ENCODE measurements around the gene ATXN10. TPM values are rescaled to one million over a fixed set of nuclear protein-coding genes. Genes with fewer than 3 reads are reported as not detected.
A peak's percentile ranks its signal among the peaks of the same experiment; 100 is the strongest.
"Not testable (repeated sequence)": the region's sequence is repeated elsewhere in the genome, so short reads cannot be mapped to it uniquely, and the experiment has no call there.

ATXN10 gene
- total and polyA plus RNA-seq, 7 experiments from 2014 or later: 64.2 to 105 (median 76.1) TPM

DNA sequence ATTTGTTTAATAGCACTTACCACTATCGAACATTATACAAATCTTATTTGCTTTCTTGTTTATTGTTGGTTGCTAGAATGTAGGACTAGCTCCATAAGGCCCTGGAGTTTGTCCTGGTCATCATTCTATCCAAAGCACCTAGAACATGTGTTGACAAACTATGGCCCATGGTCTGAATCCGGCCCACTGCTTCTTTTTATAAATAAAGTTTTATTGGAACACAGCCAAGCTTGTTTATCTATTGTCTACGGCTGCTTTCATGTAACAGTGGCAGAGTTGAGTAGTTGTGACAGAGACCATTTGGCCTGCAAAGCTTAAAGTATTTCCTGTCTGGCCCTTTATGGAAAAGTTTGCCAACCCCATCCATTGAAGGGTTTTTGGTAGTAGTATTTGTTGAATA is 38.8 kb downstream of the ATXN10 start:
- Mint-ChIP-seq H3K27me3 (no peaks in the 10 kb centered on the region), H3K4me3 (no peak overlapping the region), H3K9me3 (no peaks in the 10 kb centered on the region), H3K4me1 (peaks cover 19 to 43% (median 36%) of the 10 kb centered on the region in 7 donors), H3K27ac (peak overlapping the region in 1 of 9 donors; percentile 2), H3K36me3 (peaks cover 24 to 53% (median 37%) of the 10 kb centered on the region in 5 donors)
- peaks cover 0 to 20% (median 7%) of the 10 kb centered on the region in 3 experiments for H3K36me3 ChIP-seq (ENCODE audit: control insufficient read depth in 2 of 3, insufficient read depth in 3 of 3, low read length in 3 of 3)
- DNase-seq (no peak), ATAC-seq (no peak)
- POLR2A ChIA-PET: no interaction called here
- intact Hi-C loops (cut with micrococcal nuclease): no loop called here
- no peaks in the 10 kb centered on the region for H3K4me1 ChIP-seq (ENCODE audit: control insufficient read depth in 2 of 2, insufficient read depth in 2 of 2, low read length in 2 of 2)
- H3K27ac ChIP-seq (ENCODE audit: low read depth, low read length): no peak overlapping the region
- H3K9me3 ChIP-seq (ENCODE audit: control insufficient read depth in 2 of 3, low read length in 3 of 3): no peaks in the 10 kb centered on the region
- no peaks in the 10 kb centered on the region for H3K27me3 ChIP-seq (ENCODE audit: control insufficient read depth in 2 of 2, insufficient read depth in 2 of 2, low read length in 2 of 2)
- H3K4me3 ChIP-seq (ENCODE audit: low read length): no peak overlapping the region
- CTCF ChIA-PET: no interaction called here

DNA sequence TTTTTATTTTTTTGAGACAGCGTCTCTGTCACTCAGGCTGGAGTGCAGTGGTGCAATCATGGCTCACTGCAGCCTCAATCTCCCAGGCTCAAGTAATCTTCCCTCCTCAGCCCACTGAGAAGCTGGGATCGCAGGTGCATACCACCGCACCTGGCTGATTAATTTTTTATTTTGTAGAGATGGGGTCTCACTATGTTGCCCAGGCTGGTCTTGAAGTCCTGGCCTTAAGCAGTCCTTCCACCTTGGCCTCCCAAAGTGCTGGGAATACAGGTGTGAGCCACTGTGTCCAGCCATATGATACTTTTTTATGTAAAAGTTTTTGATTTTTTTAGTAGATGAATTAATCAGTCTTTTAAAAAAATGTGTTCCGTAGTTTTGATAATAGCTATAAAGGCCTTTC is 42.8 kb downstream of the ATXN10 start:
- H3K27me3 ChIP-seq (ENCODE audit: control insufficient read depth in 2 of 2, insufficient read depth in 2 of 2, low read length in 2 of 2); CTCF ChIA-PET; ATAC-seq; POLR2A ChIA-PET; H3K27ac Mint-ChIP-seq; H3K4me3 Mint-ChIP-seq; H3K4me3 ChIP-seq (ENCODE audit: low read length); H3K9me3 ChIP-seq (ENCODE audit: control insufficient read depth in 2 of 3, low read length in 3 of 3); H3K27ac ChIP-seq (ENCODE audit: low read depth, low read length); H3K4me1 ChIP-seq (ENCODE audit: control insufficient read depth in 2 of 2, insufficient read depth in 2 of 2, low read length in 2 of 2); H3K27me3 Mint-ChIP-seq; H3K9me3 Mint-ChIP-seq; DNase-seq; intact Hi-C loops (cut with micrococcal nuclease): not testable (repeated sequence)
- peaks cover 10 to 47% (median 23%) of the 10 kb centered on the region in 5 donors for H3K36me3 Mint-ChIP-seq
- peaks cover 6 to 26% (median 18%) of the 10 kb centered on the region in 7 donors for H3K4me1 Mint-ChIP-seq
- peaks cover 0 to 14% (median 6%) of the 10 kb centered on the region in 3 experiments for H3K36me3 ChIP-seq (ENCODE audit: control insufficient read depth in 2 of 3, insufficient read depth in 3 of 3, low read length in 3 of 3)

DNA sequence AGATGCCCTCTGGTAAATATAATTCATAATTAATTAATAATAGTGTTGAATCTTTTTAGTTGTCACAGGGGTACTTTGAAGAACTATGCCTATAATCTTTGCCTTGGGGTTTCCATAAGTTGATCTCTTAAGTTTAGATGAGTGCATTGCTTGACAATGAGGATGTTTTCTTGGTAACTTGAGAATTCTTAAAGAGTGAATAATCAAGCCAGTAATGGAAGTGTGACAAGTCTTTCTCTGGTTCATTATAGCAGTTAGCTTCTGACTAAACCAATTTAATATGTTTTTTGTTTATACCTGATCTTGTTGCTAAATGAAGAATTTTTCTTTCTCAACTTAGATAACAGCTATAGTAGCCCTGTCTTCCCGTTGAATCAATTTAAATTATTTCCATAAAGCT is 46.2 kb downstream of the ATXN10 start:
- no peak overlapping the region for H3K4me3 Mint-ChIP-seq
- ATAC-seq (no peak), DNase-seq (no peak)
- Histone ChIP-seq H3K27me3 (ENCODE audit: control insufficient read depth in 2 of 2, insufficient read depth in 2 of 2, low read length in 2 of 2) (no peaks in the 10 kb centered on the region), H3K36me3 (ENCODE audit: control insufficient read depth in 2 of 3, insufficient read depth in 3 of 3, low read length in 3 of 3) (peaks cover 0 to 31% (median 6%) of the 10 kb centered on the region in 3 experiments), H3K4me1 (ENCODE audit: control insufficient read depth in 2 of 2, insufficient read depth in 2 of 2, low read length in 2 of 2) (no peaks in the 10 kb centered on the region), H3K27ac (ENCODE audit: low read depth, low read length) (no peak overlapping the region), H3K4me3 (ENCODE audit: low read length) (no peak overlapping the region), H3K9me3 (ENCODE audit: control insufficient read depth in 2 of 3, low read length in 3 of 3) (no peaks in the 10 kb centered on the region)
- peaks cover 4 to 57% (median 25%) of the 10 kb centered on the region in 5 donors for H3K36me3 Mint-ChIP-seq
- peaks cover 5 to 22% (median 15%) of the 10 kb centered on the region in 7 donors for H3K4me1 Mint-ChIP-seq
- no peak overlapping the region for H3K27ac Mint-ChIP-seq
- intact Hi-C loops (cut with micrococcal nuclease): no loop called here
- H3K9me3 Mint-ChIP-seq: no peaks in the 10 kb centered on the region
- CTCF ChIA-PET: no interaction called here
- POLR2A ChIA-PET: no interaction called here
- H3K27me3 Mint-ChIP-seq: no peaks in the 10 kb centered on the region

DNA sequence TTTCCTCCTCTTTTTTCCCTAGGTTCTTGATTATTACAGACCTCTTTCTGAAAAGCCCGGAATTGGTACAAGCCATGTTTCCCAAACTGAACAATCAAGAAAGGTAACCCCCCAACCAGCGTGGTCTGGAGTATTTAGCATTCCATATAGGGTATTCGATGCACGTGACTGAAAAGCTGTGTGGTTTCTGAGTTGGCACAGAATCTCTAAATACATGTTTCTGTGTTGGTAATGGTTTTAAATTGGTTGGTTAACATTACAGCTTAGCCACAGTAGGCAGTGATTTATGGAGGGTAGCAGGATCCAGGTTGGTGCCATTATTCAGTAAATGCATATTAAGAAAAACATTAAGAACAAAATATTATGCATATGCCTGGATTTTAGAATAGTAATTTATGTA is 46.8 kb downstream of the ATXN10 start:
- DNase-seq (no peak), ATAC-seq (no peak)
- Histone ChIP-seq H3K27me3 (ENCODE audit: control insufficient read depth in 2 of 2, insufficient read depth in 2 of 2, low read length in 2 of 2) (no peaks in the 10 kb centered on the region), H3K36me3 (ENCODE audit: control insufficient read depth in 2 of 3, insufficient read depth in 3 of 3, low read length in 3 of 3) (peaks cover 0 to 31% (median 6%) of the 10 kb centered on the region in 3 experiments), H3K9me3 (ENCODE audit: control insufficient read depth in 2 of 3, low read length in 3 of 3) (no peaks in the 10 kb centered on the region), H3K4me1 (ENCODE audit: control insufficient read depth in 2 of 2, insufficient read depth in 2 of 2, low read length in 2 of 2) (no peaks in the 10 kb centered on the region), H3K27ac (ENCODE audit: low read depth, low read length) (no peak overlapping the region), H3K4me3 (ENCODE audit: low read length) (no peak overlapping the region)
- Mint-ChIP-seq H3K9me3 (no peaks in the 10 kb centered on the region), H3K27me3 (no peaks in the 10 kb centered on the region), H3K36me3 (peaks cover 8 to 58% (median 23%) of the 10 kb centered on the region in 5 donors), H3K4me1 (peaks cover 8 to 27% (median 19%) of the 10 kb centered on the region in 7 donors), H3K27ac (no peak overlapping the region), H3K4me3 (no peak overlapping the region)
- CTCF ChIA-PET: no interaction called here
- intact Hi-C loops (cut with micrococcal nuclease): no loop called here
- POLR2A ChIA-PET: no interaction called here

DNA sequence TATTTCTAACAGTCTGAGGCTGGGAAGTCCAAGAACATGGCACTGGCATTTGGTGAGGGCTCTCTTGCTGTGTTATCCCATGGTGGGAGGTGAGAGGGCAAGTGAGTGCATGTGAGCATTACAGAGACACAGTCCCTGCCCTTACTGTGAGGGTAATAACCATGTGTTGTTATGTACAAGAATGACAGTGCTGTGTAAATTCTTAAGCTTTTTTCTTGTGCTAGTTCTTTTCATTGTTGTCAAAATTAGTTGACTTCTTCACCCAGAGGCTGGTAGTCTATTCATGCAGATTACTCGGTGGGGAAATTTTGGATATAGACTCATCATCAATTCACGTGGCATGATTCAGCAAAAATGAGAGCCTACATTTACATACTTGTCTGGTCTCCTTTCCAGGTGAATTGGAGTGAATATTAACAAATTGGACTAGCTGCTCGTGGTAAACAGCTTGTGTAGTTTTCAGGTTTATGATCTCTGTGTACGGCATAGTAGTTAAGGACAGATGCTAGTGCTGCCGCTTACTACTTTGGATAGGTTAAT is 49.3 kb downstream of the ATXN10 start:
- Histone ChIP-seq H3K4me3 (ENCODE audit: low read length) (no peak overlapping the region), H3K36me3 (ENCODE audit: control insufficient read depth in 2 of 3, insufficient read depth in 3 of 3, low read length in 3 of 3) (peaks cover 0 to 31% (median 6%) of the 10 kb centered on the region in 3 experiments), H3K9me3 (ENCODE audit: control insufficient read depth in 2 of 3, low read length in 3 of 3) (no peaks in the 10 kb centered on the region), H3K4me1 (ENCODE audit: control insufficient read depth in 2 of 2, insufficient read depth in 2 of 2, low read length in 2 of 2) (no peaks in the 10 kb centered on the region), H3K27me3 (ENCODE audit: control insufficient read depth in 2 of 2, insufficient read depth in 2 of 2, low read length in 2 of 2) (no peaks in the 10 kb centered on the region), H3K27ac (ENCODE audit: low read depth, low read length) (no peak overlapping the region)
- DNase-seq: no peak
- no peak overlapping the region for H3K27ac Mint-ChIP-seq
- H3K9me3 Mint-ChIP-seq: no peaks in the 10 kb centered on the region
- peaks cover 14 to 43% (median 34%) of the 10 kb centered on the region in 7 donors for H3K4me1 Mint-ChIP-seq
- ATAC-seq: no peak
- ChIA-PET POLR2A (no interaction called here), CTCF (no interaction called here)
- intact Hi-C loops (cut with micrococcal nuclease): no loop called here
- no peaks in the 10 kb centered on the region for H3K27me3 Mint-ChIP-seq
- H3K4me3 Mint-ChIP-seq: no peak overlapping the region
- peaks cover 4 to 48% (median 20%) of the 10 kb centered on the region in 5 donors for H3K36me3 Mint-ChIP-seq

DNA sequence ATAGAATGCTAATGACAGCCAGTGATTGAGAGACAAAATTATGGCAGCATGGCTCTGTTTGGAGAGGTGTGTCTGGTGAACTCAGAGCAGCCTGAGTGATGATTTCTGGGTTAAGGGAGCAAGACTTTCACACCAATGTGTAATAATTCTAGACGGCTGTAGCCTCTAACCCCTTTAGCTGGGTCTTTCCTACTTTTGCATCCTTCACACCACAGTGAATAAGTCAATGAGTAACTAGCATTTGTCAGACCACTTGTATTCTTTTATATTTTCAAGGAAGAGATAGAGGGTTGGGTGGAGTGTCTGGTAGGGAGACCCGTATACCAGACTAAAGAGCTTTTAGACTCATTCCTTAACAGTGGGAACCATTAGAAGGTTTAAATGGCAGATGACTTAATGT is 50.4 kb downstream of the ATXN10 start:
- no peak for DNase-seq
- peaks cover 4 to 45% (median 22%) of the 10 kb centered on the region in 5 donors for H3K36me3 Mint-ChIP-seq
- H3K36me3 ChIP-seq (ENCODE audit: control insufficient read depth in 2 of 3, insufficient read depth in 3 of 3, low read length in 3 of 3): peaks cover 0 to 31% (median 6%) of the 10 kb centered on the region in 3 experiments

DNA sequence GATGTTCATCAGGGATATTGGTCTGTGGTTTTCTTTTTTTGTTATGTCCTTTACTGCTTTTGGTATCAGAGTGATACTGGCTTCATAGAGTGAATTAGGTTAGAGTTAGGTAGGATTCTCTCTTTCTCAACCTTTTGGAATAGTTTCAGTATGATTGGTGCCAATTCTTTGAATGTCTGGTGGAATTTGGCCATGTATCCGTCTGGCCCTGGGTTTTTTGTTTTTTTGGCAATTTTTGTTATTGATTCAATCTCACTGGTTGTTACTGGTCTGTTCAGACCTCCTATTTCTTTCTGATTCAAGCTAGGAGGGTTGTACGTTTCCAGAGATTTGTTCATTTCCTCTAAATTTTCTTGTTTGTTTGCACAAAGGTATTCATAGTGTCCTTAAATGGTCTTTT is 54.4 kb downstream of the ATXN10 start:
- POLR2A ChIA-PET: no interaction called here
- Histone ChIP-seq H3K27ac (ENCODE audit: low read depth, low read length) (no peak overlapping the region), H3K4me1 (ENCODE audit: control insufficient read depth in 2 of 2, insufficient read depth in 2 of 2, low read length in 2 of 2) (no peaks in the 10 kb centered on the region), H3K36me3 (ENCODE audit: control insufficient read depth in 2 of 3, insufficient read depth in 3 of 3, low read length in 3 of 3) (peaks cover 0 to 29% (median 0%) of the 10 kb centered on the region in 3 experiments), H3K4me3 (ENCODE audit: low read length) (no peak overlapping the region), H3K9me3 (ENCODE audit: control insufficient read depth in 2 of 3, low read length in 3 of 3) (no peaks in the 10 kb centered on the region), H3K27me3 (ENCODE audit: control insufficient read depth in 2 of 2, insufficient read depth in 2 of 2, low read length in 2 of 2) (no peaks in the 10 kb centered on the region)
- ATAC-seq (no peak), DNase-seq (no peak)
- peaks cover 0 to 38% (median 24%) of the 10 kb centered on the region in 5 donors for H3K36me3 Mint-ChIP-seq
- H3K27me3 Mint-ChIP-seq: no peaks in the 10 kb centered on the region
- CTCF ChIA-PET: no interaction called here
- H3K9me3 Mint-ChIP-seq: no peaks in the 10 kb centered on the region
- peaks cover 18 to 58% (median 45%) of the 10 kb centered on the region in 7 donors for H3K4me1 Mint-ChIP-seq
- intact Hi-C loops (cut with micrococcal nuclease): no loop called here
- H3K27ac Mint-ChIP-seq: no peak overlapping the region
- H3K4me3 Mint-ChIP-seq: peak overlapping the region in 1 of 10 donors; percentile 37

More for the DNA sequence above, 50.4 kb downstream of the ATXN10 start:
- ChIA-PET CTCF (no interaction called here), POLR2A (no interaction called here)
- no peak overlapping the region for H3K27ac Mint-ChIP-seq
- intact Hi-C loops (cut with micrococcal nuclease): no loop called here
- ATAC-seq: no peak
- no peaks in the 10 kb centered on the region for H3K27me3 Mint-ChIP-seq
- H3K27me3 ChIP-seq (ENCODE audit: control insufficient read depth in 2 of 2, insufficient read depth in 2 of 2, low read length in 2 of 2): no peaks in the 10 kb centered on the region
- H3K4me3 ChIP-seq (ENCODE audit: low read length): no peak overlapping the region
- no peaks in the 10 kb centered on the region for H3K9me3 ChIP-seq (ENCODE audit: control insufficient read depth in 2 of 3, low read length in 3 of 3)
- H3K4me3 Mint-ChIP-seq: no peak overlapping the region
- peaks cover 15 to 47% (median 36%) of the 10 kb centered on the region in 7 donors for H3K4me1 Mint-ChIP-seq
- H3K27ac ChIP-seq (ENCODE audit: low read depth, low read length): no peak overlapping the region
- H3K4me1 ChIP-seq (ENCODE audit: control insufficient read depth in 2 of 2, insufficient read depth in 2 of 2, low read length in 2 of 2): no peaks in the 10 kb centered on the region
- H3K9me3 Mint-ChIP-seq: no peaks in the 10 kb centered on the region

Data from naive thymus-derived CD4-positive, alpha-beta T cell (primary cell).